Smooth muscle cell (in vitro differentiated cells): Measurements from ENCODE around the gene LMO7. TPM values are rescaled to one million over a fixed set of nuclear protein-coding genes. Genes with fewer than 3 reads are reported as not detected.
A peak's percentile ranks its signal among the peaks of the same experiment; 100 is the strongest.

ENCODE experiments used
- DNase-seq: peaks from one replicate; lab custom pipeline; 2025; ENCODE audit not compliant: unreplicated experiment; lab: John Stamatoyannopoulos, UW
- H2AFZ ChIP-seq: fragments of 200-600 bp; sonication (generic); 2 replicates; pipeline ENCODE4 v1.6.0; 2016; ENCODE audit warnings: antibody characterized with exemption, low read depth, mild to moderate bottlenecking
- H3F3A ChIP-seq: fragments of 200-600 bp; sonication (generic); 2 replicates; pipeline ENCODE4 v1.6.0; 2017; ENCODE audit warnings: antibody characterized with exemption, low read depth
- H3K27ac ChIP-seq: fragments of 200-600 bp; sonication (generic); 2 replicates; pipeline ENCODE4 v1.5.1; 2016; ENCODE audit warnings: low read depth, mild to moderate bottlenecking
- H3K27me3 ChIP-seq: fragments of 200-600 bp; sonication (generic); 2 replicates; pipeline ENCODE4 v1.6.1; 2016; ENCODE audit warnings: low read depth, mild to moderate bottlenecking
- H3K36me3 ChIP-seq: fragments of 200-600 bp; sonication (generic); 2 replicates; pipeline ENCODE4 v1.5.1; 2016; ENCODE audit warnings: low read depth
- H3K4me1 ChIP-seq: fragments of 200-600 bp; sonication (generic); 2 replicates; pipeline ENCODE4 v1.5.1; 2016; ENCODE audit warnings: low read depth
- H3K4me2 ChIP-seq: fragments of 200-600 bp; sonication (generic); 2 replicates; pipeline ENCODE4 v1.6.0; 2016; ENCODE audit warnings: mild to moderate bottlenecking
- H3K4me3 ChIP-seq: fragments of 200-600 bp; sonication (generic); 2 replicates; pipeline ENCODE4 v1.5.1; 2016; ENCODE audit warnings: mild to moderate bottlenecking
- H3K79me2 ChIP-seq: fragments of 200-600 bp; sonication (generic); 2 replicates; pipeline ENCODE4 v1.6.0; 2016; ENCODE audit warnings: low read depth, mild to moderate bottlenecking
- H3K9ac ChIP-seq: fragments of 200-600 bp; sonication (generic); 2 replicates; pipeline ENCODE4 v1.6.0; 2016; ENCODE audit warnings: low read depth
- H3K9me3 ChIP-seq: fragments of 200-600 bp; sonication (generic); replicated peaks from 2 replicates; pipeline ENCODE4 v1.5.1; 2016; ENCODE audit warnings: low read depth
- H4K20me1 ChIP-seq: fragments of 200-600 bp; sonication (generic); 2 replicates; pipeline ENCODE4 v1.6.0; 2016; ENCODE audit warnings: low read depth
- WGBS: methylation state at CpG from one replicate; pipeline ENCODE4 v1.1.7; 2016; ENCODE audit warnings: low lambda C conversion rate; 5-methylcytosine and 5-hydroxymethylcytosine counted together
- polyA plus RNA-seq: library from polyadenylated mRNA; unstranded; fragments of >200 nt; fragmentation: Nextera tagmentation; extraction: Ambion mirVana; gene quantifications from 2 replicates; pipeline ENCODE4 v1.2.1, GENCODE V29; 2016
- total RNA-seq: library from RNA; depleted of rRNA; stranded (reverse); fragments of >200 nt; gene quantifications from 2 replicates; pipeline ENCODE4 v1.2.3, GENCODE V29; 2014
- TF ChIP-seq, protein P1 (sequence below): fragments of 200-600 bp; sonication (generic); IDR thresholded peaks from 2 replicates; pipeline ENCODE4 v1.5.1; 2017; ENCODE audit warnings: borderline replicate concordance, mild to moderate bottlenecking, antibody characterized with exemption; ENCODE audit not compliant: insufficient read depth, poor library complexity, severe bottlenecking

The LMO7 gene
- total and polyA plus RNA-seq, 2 experiments from 2014 or later: 157 to 213 TPM

DNA sequence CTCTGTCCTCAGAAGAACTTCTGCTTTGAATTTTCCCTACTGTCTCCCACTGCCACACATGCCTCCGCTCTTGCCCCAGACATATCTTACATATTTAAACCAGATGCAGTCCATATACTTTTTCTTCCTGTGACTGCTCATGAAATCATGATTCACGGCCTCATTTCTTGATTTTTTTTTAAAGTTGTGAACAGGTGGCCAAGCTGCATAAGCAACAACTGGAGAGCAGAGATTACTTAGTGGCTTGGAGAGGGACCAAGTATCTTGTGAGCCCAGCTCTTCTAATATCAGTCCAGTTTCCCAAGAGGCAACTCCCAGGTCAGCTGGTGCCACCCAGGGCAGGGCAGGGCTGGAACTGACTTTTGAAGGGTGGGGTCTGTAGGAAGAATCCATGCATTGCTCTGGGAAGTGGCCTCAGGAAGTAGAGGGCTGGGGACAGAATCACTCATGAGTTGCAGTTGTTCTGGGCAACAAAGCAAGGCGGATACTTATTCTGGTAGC is 152.4 kb downstream of the LMO7 start:
- H3K4me2 ChIP-seq: peak overlapping the region; percentile 72
- TF ChIP-seq, protein P1, sequence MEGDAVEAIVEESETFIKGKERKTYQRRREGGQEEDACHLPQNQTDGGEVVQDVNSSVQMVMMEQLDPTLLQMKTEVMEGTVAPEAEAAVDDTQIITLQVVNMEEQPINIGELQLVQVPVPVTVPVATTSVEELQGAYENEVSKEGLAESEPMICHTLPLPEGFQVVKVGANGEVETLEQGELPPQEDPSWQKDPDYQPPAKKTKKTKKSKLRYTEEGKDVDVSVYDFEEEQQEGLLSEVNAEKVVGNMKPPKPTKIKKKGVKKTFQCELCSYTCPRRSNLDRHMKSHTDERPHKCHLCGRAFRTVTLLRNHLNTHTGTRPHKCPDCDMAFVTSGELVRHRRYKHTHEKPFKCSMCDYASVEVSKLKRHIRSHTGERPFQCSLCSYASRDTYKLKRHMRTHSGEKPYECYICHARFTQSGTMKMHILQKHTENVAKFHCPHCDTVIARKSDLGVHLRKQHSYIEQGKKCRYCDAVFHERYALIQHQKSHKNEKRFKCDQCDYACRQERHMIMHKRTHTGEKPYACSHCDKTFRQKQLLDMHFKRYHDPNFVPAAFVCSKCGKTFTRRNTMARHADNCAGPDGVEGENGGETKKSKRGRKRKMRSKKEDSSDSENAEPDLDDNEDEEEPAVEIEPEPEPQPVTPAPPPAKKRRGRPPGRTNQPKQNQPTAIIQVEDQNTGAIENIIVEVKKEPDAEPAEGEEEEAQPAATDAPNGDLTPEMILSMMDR: no peak
- no peak overlapping the region for H2AFZ ChIP-seq
- peaks cover 3% of the 10 kb centered on the region for H3K4me1 ChIP-seq
- no peaks in the 10 kb centered on the region for H3K9me3 ChIP-seq
- no peaks in the 10 kb centered on the region for H3K36me3 ChIP-seq
- 56% methylated on average over 3 of the region's 3 CpGs for WGBS
- no peaks in the 10 kb centered on the region for H3K27me3 ChIP-seq
- peak overlapping the region; percentile 75 for H3K27ac ChIP-seq
- H4K20me1 ChIP-seq: peaks cover 95% of the 10 kb centered on the region
- H3K4me3 ChIP-seq: no peak overlapping the region
- DNase-seq: no peak
- H3K79me2 ChIP-seq: peaks cover 79% of the 10 kb centered on the region
- H3F3A ChIP-seq: peaks cover 13% of the 10 kb centered on the region
- H3K9ac ChIP-seq: no peak overlapping the region

GRCh38 chr13:75789451-75790197 is 153.5 kb downstream of the LMO7 start:
- H3K4me1 ChIP-seq: peaks cover 3% of the 10 kb centered on the region
- 53% methylated on average over 9 of the region's 9 CpGs for WGBS

GRCh38 chr13:75790198-75790970 is 154.3 kb downstream of the LMO7 start:
- no peak for DNase-seq
- Histone ChIP-seq H3K36me3 (no peaks in the 10 kb centered on the region), H3K9me3 (no peaks in the 10 kb centered on the region), H3K4me1 (peaks cover 3% of the 10 kb centered on the region), H3K27ac (peak overlapping the region; percentile 75), H2AFZ (no peak overlapping the region), H3K4me3 (no peak overlapping the region), H3K27me3 (no peaks in the 10 kb centered on the region), H3K9ac (no peak overlapping the region), H3K79me2 (peaks cover 79% of the 10 kb centered on the region), H3K4me2 (peak overlapping the region; percentile 39), H4K20me1 (peaks cover 100% of the 10 kb centered on the region), H3F3A (peaks cover 13% of the 10 kb centered on the region)
- TF ChIP-seq, protein P1: no peak
- WGBS: 97% methylated on average over 4 of the region's 4 CpGs

More at GRCh38 chr13:75789451-75790197, 153.5 kb downstream of the LMO7 start:
- Histone ChIP-seq H3K36me3 (no peaks in the 10 kb centered on the region), H3K9me3 (no peaks in the 10 kb centered on the region), H3K27me3 (no peaks in the 10 kb centered on the region), H3K79me2 (peaks cover 79% of the 10 kb centered on the region), H3K4me2 (peak overlapping the region; percentile 39), H4K20me1 (peaks cover 95% of the 10 kb centered on the region), H3K27ac (peak overlapping the region; percentile 75), H3K9ac (no peak overlapping the region), H3K4me3 (no peak overlapping the region), H2AFZ (no peak overlapping the region), H3F3A (peaks cover 13% of the 10 kb centered on the region)
- no peak for DNase-seq
- TF ChIP-seq, protein P1: no peak
